Glutamatergic neuron (in vitro differentiated cells): Measurements from ENCODE around the gene POLG. TPM values are rescaled to one million over a fixed set of nuclear protein-coding genes. Genes with fewer than 3 reads are reported as not detected.

Source experiments
- DNase-seq: peaks from one replicate; pipeline ENCODE4 v3.0.0; 2022
- H3K27ac Mint-ChIP-seq: one replicate; pipeline ENCODE4 v1.8.0; 2020; ENCODE audit warnings: mild to moderate bottlenecking, mixed read lengths, inconsistent platforms; ENCODE audit not compliant: unreplicated experiment
- H3K27me3 Mint-ChIP-seq: one replicate; pipeline ENCODE4 v1.8.0; 2020; ENCODE audit warnings: mild to moderate bottlenecking, moderate library complexity, mixed read lengths, inconsistent platforms; ENCODE audit not compliant: unreplicated experiment
- H3K36me3 Mint-ChIP-seq: one replicate; pipeline ENCODE4 v1.8.0; 2020; ENCODE audit warnings: mild to moderate bottlenecking, mixed read lengths, inconsistent platforms; ENCODE audit not compliant: unreplicated experiment
- H3K4me1 Mint-ChIP-seq: one replicate; pipeline ENCODE4 v1.8.0; 2020; ENCODE audit warnings: mild to moderate bottlenecking, low read depth, mixed read lengths, inconsistent platforms; ENCODE audit not compliant: unreplicated experiment
- H3K4me3 Mint-ChIP-seq: one replicate; pipeline ENCODE4 v1.8.0; 2020; ENCODE audit warnings: mild to moderate bottlenecking, mixed read lengths, inconsistent platforms; ENCODE audit not compliant: unreplicated experiment
- H3K9me3 Mint-ChIP-seq: one replicate; pipeline ENCODE4 v1.8.0; 2020; ENCODE audit warnings: mild to moderate bottlenecking, moderate library complexity, mixed read lengths, inconsistent platforms; ENCODE audit not compliant: unreplicated experiment
- CTCF ChIP-seq: fragments of 200-600 bp; sonication (generic); IDR thresholded peaks from one replicate; pipeline ENCODE4 v1.5.0; 2021; ENCODE audit not compliant: partially characterized antibody, unreplicated experiment
- total RNA-seq: library from RNA; stranded (reverse); fragmentation: NEBNext Ultra II Directional; extraction: Animal tissue kit (Norgen Biotek cat#: 25700); gene quantifications from one replicate; pipeline ENCODE4 v1.2.1, GENCODE V29; 2021; ENCODE audit not compliant: unreplicated experiment

The POLG gene
- total RNA-seq, 1 donor from 2014 or later = 55.4 TPM

- Mint-ChIP-seq H3K27me3 (peaks cover 29% of the 10 kb centered on the region), H3K27ac (peak overlapping the region; percentile 1), H3K4me3 (peak overlapping the region; percentile 81), H3K4me1 (peaks cover 27% of the 10 kb centered on the region), H3K36me3 (peaks cover 1% of the 10 kb centered on the region), H3K9me3 (peaks cover 15% of the 10 kb centered on the region)
- TF ChIP-seq CTCF = no peak
- no peak for DNase-seq
Measured at GRCh38 chr15:89369341-89369947, 34.8 kb upstream of the POLG start.

GRCh38 chr15:89368566-89369223, 34.1 kb upstream of the POLG start:
- no peak for DNase-seq
- Mint-ChIP-seq H3K36me3 (peaks cover 4% of the 10 kb centered on the region), H3K27me3 (peaks cover 28% of the 10 kb centered on the region), H3K9me3 (peaks cover 16% of the 10 kb centered on the region), H3K4me3 (peak overlapping the region; percentile 81), H3K4me1 (peaks cover 26% of the 10 kb centered on the region), H3K27ac (no peak overlapping the region)
- no peak for TF ChIP-seq CTCF

GRCh38 chr15:89367485-89368451, 33.1 kb upstream of the POLG start:
- H3K4me1 Mint-ChIP-seq = peaks cover 26% of the 10 kb centered on the region
- no peak overlapping the region for H3K27ac Mint-ChIP-seq
- peaks cover 4% of the 10 kb centered on the region for H3K36me3 Mint-ChIP-seq
- H3K27me3 Mint-ChIP-seq = peaks cover 34% of the 10 kb centered on the region
- TF ChIP-seq CTCF = no peak
- H3K9me3 Mint-ChIP-seq = peaks cover 21% of the 10 kb centered on the region
- DNase-seq = peak; percentile 88
- peak overlapping the region; percentile 78 for H3K4me3 Mint-ChIP-seq

- Mint-ChIP-seq H3K4me3 (peak overlapping the region; percentile 78), H3K36me3 (peaks cover 4% of the 10 kb centered on the region), H3K9me3 (peaks cover 18% of the 10 kb centered on the region), H3K27me3 (peaks cover 34% of the 10 kb centered on the region), H3K4me1 (peaks cover 23% of the 10 kb centered on the region), H3K27ac (no peak overlapping the region)
- TF ChIP-seq CTCF = no peak
- no peak for DNase-seq
Measured at GRCh38 chr15:89366656-89367393, 32.2 kb upstream of the POLG start.
